Lower leg skin (tissue), 3 donors: ENCODE measurements around the gene CENPP.

ENCODE experiments used
- CTCF ChIP-seq, 3 donors: fragments of 450-650 bp; IDR thresholded peaks; one replicate each; pipeline ENCODE4 v1.5.1; 2016; ENCODE audit warnings: antibody characterized with exemption in 3 of 3, mild to moderate bottlenecking in 3 of 3, moderate library complexity in 2 of 3
- POLR2A ChIP-seq, 2 donors: fragments of 450-650 bp; IDR thresholded peaks; one replicate each; pipeline ENCODE4 v1.6.1; 2016 to 2017; ENCODE audit warnings: antibody characterized with exemption in 2 of 2, mild to moderate bottlenecking in 1 of 2, moderate library complexity in 1 of 2

GRCh38 chr9:92509050-92509449, 183.3 kb downstream of the CENPP start:
- TF ChIP-seq CTCF (IDR thresholded peaks at IDR 0.05) (no peak), POLR2A (IDR thresholded peaks at IDR 0.05) (no peak)
